Heart left ventricle (tissue), 16 donors: ENCODE data around the gene NAT14. TPM values are rescaled to one million over a fixed set of nuclear protein-coding genes. Genes with fewer than 3 reads are reported as not detected.

Experiments
- ATAC-seq, 4 donors: fragments of 200-7000 bp; cut with Tn5 transposase; one replicate each; pipeline ENCODE4 v1.9.1; 2020 to 2022; ENCODE audit warnings: moderate library complexity in 4 of 4, mild to moderate bottlenecking in 3 of 4, moderate number of reproducible peaks in 1 of 4
- DNase-seq, 5 donors: peaks; one replicate each; pipeline ENCODE4 v3.0.0-alpha.2; 2020
- H3K27ac ChIP-seq, 12 donors: fragments of 200-600 bp; sonication (generic) in 4 of 12; one replicate each; pipeline versions ENCODE4 v1.5.0 to v1.8.0; 2016 to 2022; ENCODE audit warnings: mild to moderate bottlenecking in 2 of 12
- H3K27me3 ChIP-seq, 9 donors: fragments of 200-600 bp; sonication (generic) in 2 of 9; one replicate each; pipeline versions ENCODE4 v1.5.1 to v1.8.0; 2016 to 2022; ENCODE audit warnings: mild to moderate bottlenecking in 3 of 9
- H3K36me3 ChIP-seq, 9 donors: fragments of 200-600 bp; sonication (generic) in 2 of 9; one replicate each; pipeline versions ENCODE4 v1.5.0 to v1.8.0; 2018 to 2022; ENCODE audit warnings: mild to moderate bottlenecking in 2 of 9
- H3K4me1 ChIP-seq, 12 donors: fragments of 200-600 bp; sonication (generic) in 4 of 12; one replicate each; pipeline versions ENCODE4 v1.5.0 to v1.8.0; 2016 to 2022; ENCODE audit warnings: mild to moderate bottlenecking in 3 of 12
- H3K4me3 ChIP-seq, 12 donors: fragments of 200-600 bp; sonication (generic) in 4 of 12; one replicate each; pipeline versions ENCODE4 v1.5.0 to v1.8.0; 2017 to 2022; ENCODE audit warnings: mild to moderate bottlenecking in 9 of 12, moderate library complexity in 4 of 12
- H3K9me3 ChIP-seq, 12 donors: fragments of 200-600 bp; sonication (generic) in 4 of 12; one replicate each; pipeline versions ENCODE4 v1.5.0 to v1.8.0; 2016 to 2022; ENCODE audit warnings: mild to moderate bottlenecking in 1 of 12
- POLR2A ChIP-seq, 2 donors: fragments of 450-650 bp; IDR thresholded peaks; one replicate each; pipeline ENCODE4 v1.6.1; 2017; ENCODE audit warnings: antibody characterized with exemption in 2 of 2, mild to moderate bottlenecking in 2 of 2, moderate library complexity in 2 of 2
- WGBS, 4 donors: extraction: QIAGEN DNeasy Blood & Tissue Kit in 2 of 4; methylation state at CpG; one replicate each; pipeline versions ENCODE4 v1.1.5 to v1.1.7; 2013 to 2018; 5-methylcytosine and 5-hydroxymethylcytosine counted together
- intact Hi-C, 10 donors: fragments of 100-400 bp; cut with DNase I; formaldehyde crosslinking; loops; one replicate each; pipeline versions ENCODE4 v1.11.1 to v1.14.2; 2022
- polyA plus RNA-seq, 2 donors: library from polyadenylated mRNA; stranded (reverse); fragments of 200-250 nt; gene quantifications; one replicate each; pipeline ENCODE4 v1.2.3, GENCODE V29; 2013
- total RNA-seq, 9 donors: library from RNA; depleted of rRNA in 2 of 9; stranded (reverse); fragments of >200 nt in 2 of 9; fragmentation: NEBNext Ultra II Directional in 3 of 9; extraction: Animal tissue kit (Norgen Biotek cat#: 25700) in 3 of 9; gene quantifications; one replicate each; pipeline versions ENCODE4 v1.1.0 to v1.2.4, GENCODE V29; 2016 to 2023
- TF ChIP-seq, protein P1 (sequence below), 12 donors: fragments of 200-600 bp; sonication (generic) in 4 of 12; IDR thresholded peaks; one replicate each; pipeline versions ENCODE4 v1.5.0 to v1.8.0; 2018 to 2022; ENCODE audit warnings: antibody characterized with exemption in 12 of 12, mild to moderate bottlenecking in 5 of 12
- donor health status: ischemic (EF 13 %, LVEDD 7.1; RV severe dilation, severe dysfunction).
- donor health status: healthy with polysubstance abuse.
- donor health status: DM: no; HTN: yes; CAD: no.
- donor health status: DM: no; HTN: no; CAD: no.
- donor health status: ischemic (EF 25% LVEDD 6.9; RV normal size, moderate dysfunction).
- donor health status: ischemic (EF 25% LVEDD 5.7; RV mildly dilated, moderate dysfunction).
- donor health status: healthy.
- donor health status: DM: yes; HTN: yes; CAD: no.
- donor health status: ischemic (EF 35%, LVEDD 5.7; RV mildly dilated, moderate dysfunction).
- donor health status: nonischemic (EF 11% LVEDD 7.7; RV severe dilation, severe dysfunction).
- donor health status: DM: yes; HTN: yes; CAD: no.
- donor health status: PGD.
- donor health status: ischemic (EF 29% LVEDD 5.4; RV normal size, mild dysfunction).
- donor health status: nonischemic (EF 23%, LVEDD 6.1; RV moderate dilation, normal function).

NAT14 gene
- total and polyA plus RNA-seq, 11 donors = 2.9 to 10.4 (median 7.3) TPM

DNA sequence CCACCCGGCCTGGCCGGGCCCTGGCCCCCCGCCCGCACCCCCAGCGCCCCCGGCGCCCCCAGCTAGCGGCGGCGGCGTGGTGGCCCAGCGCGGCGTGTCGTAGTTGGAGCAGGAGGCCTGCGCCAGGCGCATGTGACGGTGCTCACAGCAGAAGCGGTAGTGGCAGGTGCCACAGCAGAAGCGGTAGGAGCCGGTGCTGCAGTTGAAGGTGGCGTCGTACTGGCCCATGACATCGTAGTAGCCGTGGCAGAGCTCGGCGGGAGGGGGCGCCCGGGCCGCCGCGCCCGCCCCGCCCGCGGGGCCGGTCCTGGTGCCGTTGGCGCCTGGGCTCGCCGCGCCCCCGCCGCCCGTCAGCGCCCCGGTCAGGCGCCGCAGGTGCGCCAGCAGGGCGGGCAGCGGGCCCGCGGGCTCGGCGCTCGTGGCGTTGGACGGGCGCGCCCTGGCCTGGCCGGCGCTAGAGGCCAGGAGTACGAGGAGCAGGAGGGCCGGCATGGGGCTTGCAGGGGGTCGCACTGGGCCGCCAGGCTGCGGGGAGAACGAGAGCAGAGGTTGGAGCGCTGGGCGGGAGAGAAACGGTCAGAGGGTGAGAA, 42.5 kb upstream of the NAT14 start:
- Histone ChIP-seq H3K36me3 (no peaks in the 10 kb centered on the region), H3K27ac (no peak overlapping the region), H3K4me3 (no peak overlapping the region), H3K9me3 (no peaks in the 10 kb centered on the region), H3K4me1 (peaks cover 0 to 26% (median 0%) of the 10 kb centered on the region in 12 donors), H3K27me3 (peaks cover 50 to 83% (median 70%) of the 10 kb centered on the region in 9 donors)
- intact Hi-C loops = no loop called here
- DNase-seq (no peak), ATAC-seq (no peak)
- TF ChIP-seq POLR2A (IDR thresholded peaks at IDR 0.05) = no peak
- TF ChIP-seq, protein P1, sequence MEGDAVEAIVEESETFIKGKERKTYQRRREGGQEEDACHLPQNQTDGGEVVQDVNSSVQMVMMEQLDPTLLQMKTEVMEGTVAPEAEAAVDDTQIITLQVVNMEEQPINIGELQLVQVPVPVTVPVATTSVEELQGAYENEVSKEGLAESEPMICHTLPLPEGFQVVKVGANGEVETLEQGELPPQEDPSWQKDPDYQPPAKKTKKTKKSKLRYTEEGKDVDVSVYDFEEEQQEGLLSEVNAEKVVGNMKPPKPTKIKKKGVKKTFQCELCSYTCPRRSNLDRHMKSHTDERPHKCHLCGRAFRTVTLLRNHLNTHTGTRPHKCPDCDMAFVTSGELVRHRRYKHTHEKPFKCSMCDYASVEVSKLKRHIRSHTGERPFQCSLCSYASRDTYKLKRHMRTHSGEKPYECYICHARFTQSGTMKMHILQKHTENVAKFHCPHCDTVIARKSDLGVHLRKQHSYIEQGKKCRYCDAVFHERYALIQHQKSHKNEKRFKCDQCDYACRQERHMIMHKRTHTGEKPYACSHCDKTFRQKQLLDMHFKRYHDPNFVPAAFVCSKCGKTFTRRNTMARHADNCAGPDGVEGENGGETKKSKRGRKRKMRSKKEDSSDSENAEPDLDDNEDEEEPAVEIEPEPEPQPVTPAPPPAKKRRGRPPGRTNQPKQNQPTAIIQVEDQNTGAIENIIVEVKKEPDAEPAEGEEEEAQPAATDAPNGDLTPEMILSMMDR (IDR thresholded peaks at IDR 0.05) = no peak
- 1 to 2% (median 1%) methylated on average over 11 to 72 of the region's 72 CpGs for whole genome bisulfite sequencing, 4 donors

DNA sequence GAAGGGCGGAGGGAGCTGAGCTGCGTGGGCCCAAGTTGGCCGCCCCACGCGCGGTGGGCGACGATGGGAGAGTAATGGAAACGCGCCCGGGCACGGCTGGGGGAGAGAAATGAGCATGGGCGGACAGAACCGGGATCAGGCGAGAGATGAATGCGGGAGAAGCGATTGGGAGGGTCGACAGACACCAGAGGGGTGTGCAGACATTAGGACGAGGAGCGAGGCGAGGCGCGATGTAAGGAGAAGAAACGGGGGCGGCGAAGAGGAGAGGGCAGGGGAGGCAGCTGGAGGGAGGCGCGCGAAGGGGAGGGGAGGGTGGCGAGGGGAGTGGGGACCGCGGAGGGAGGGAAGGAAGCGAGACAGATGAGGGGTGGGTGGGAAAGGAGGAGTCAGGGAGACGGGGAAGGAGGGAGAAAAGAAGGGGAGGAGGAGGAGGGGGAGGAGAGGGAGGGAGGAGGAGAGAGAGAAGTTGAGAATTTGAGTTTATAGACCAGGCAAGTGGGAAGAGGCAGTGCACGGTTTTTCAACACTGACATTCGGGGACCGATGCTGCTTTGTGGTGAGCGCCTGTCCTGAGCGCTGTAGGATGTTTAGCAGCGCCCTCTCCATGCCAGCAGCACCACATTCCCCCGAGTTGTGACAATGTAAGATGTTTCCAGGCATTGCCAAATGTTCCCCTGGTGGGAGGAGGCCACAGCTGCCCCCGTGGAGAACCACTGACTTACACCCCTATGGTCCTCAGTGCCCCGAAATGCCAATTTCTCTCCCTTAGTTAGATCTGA, 41.8 kb upstream of the NAT14 start, which contains the start of gene SHISA7:
Gene SHISA7 (minus strand): TSS at position 256 of the 779 bp plus-strand sequence. CDS start 437 bp downstream, outside the sequence.
- Histone ChIP-seq H3K27ac (no peak within 1 kb of the TSS), H3K36me3 (no peaks in the 10 kb centered on the region), H3K27me3 (peaks cover 48 to 77% (median 66%) of the 10 kb centered on the region in 9 donors), H3K9me3 (no peaks in the 10 kb centered on the region), H3K4me3 (no peak within 1 kb of the TSS), H3K4me1 (peaks cover 0 to 30% (median 0%) of the 10 kb centered on the region in 12 donors)
- ATAC-seq (no peak), DNase-seq (no peak)
- WGBS, 4 donors = 1 to 3% (median 2%) methylated on average over 42 to 43 of the region's 43 CpGs
- TF ChIP-seq POLR2A (IDR thresholded peaks at IDR 0.05) = no peak
- TF ChIP-seq, protein P1 (IDR thresholded peaks at IDR 0.05) = no peak
- intact Hi-C loops = no loop called here

DNA sequence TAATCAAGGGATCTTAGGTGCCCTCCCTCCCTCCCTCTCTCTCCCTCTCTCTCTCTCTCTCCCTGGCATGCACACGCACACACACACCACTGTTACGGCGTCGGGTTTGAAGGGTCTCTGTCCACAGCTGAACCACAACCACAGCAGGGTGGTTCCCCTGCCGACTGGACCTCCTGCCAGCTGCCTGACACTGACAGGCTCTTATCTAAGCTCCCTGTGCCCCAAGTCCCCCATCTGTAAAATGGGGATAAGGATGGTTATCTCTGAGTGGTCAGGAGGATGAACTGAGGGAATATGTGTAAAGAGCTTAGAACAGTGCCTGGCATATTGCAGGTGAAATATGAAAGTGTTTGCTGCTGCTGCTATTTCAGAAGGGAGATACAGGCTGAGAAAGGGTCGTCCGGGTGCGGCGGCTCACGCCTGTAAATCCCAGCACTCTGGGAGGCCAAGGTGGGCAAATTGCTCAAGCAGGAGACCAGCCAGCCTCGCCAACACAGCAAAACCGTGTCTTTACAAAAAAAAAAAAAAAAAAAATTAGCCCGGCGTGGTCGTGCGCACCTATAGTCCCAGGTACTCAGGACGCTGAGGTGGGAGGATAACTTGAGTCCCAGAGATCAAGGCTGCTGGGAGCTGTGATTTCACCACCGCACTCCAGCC, 41.0 kb upstream of the NAT14 start:
- TF ChIP-seq, protein P1 (IDR thresholded peaks at IDR 0.05) = no peak
- TF ChIP-seq POLR2A (IDR thresholded peaks at IDR 0.05) = no peak
- intact Hi-C loops = no loop called here
- no peak overlapping the region for H3K27ac ChIP-seq
- DNase-seq (no peak), ATAC-seq (no peak)
- WGBS, 4 donors = 31 to 40% (median 36%) methylated on average over 18 of the region's 18 CpGs
- no peak overlapping the region for H3K4me3 ChIP-seq
- no peaks in the 10 kb centered on the region for H3K36me3 ChIP-seq
- H3K4me1 ChIP-seq = peaks cover 0 to 30% (median 0%) of the 10 kb centered on the region in 12 donors
- H3K9me3 ChIP-seq = no peaks in the 10 kb centered on the region
- peaks cover 46 to 70% (median 59%) of the 10 kb centered on the region in 9 donors for H3K27me3 ChIP-seq

DNA sequence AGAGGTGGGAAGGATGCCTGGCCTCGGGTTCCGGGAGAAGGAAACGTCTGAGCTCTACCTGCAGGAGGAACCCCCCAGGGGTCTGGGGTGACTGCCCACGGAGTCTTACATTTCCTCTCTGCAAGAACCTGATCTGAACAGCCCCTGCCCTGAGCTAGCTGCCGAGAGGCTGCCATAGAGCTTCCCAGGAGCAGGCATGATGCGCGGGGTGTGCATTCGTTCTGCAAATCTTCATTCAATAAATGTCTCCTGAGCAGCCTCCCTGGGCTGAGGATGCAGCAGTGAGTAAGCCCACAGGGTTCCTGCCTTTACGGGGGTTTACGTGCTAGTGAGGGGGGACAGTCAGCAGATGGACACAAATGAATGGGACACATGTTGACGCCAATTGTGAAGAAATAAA, 40.3 kb upstream of the NAT14 start:
- ATAC-seq = no peak
- intact Hi-C loops = no loop called here
- no peak overlapping the region for H3K4me3 ChIP-seq
- no peaks in the 10 kb centered on the region for H3K9me3 ChIP-seq
- H3K27ac ChIP-seq = no peak overlapping the region
- H3K4me1 ChIP-seq = peaks cover 0 to 30% (median 0%) of the 10 kb centered on the region in 12 donors
- TF ChIP-seq POLR2A (IDR thresholded peaks at IDR 0.05) = no peak
- TF ChIP-seq, protein P1 (IDR thresholded peaks at IDR 0.05) = no peak
- H3K36me3 ChIP-seq = no peaks in the 10 kb centered on the region
- 42 to 49% (median 46%) methylated on average over 11 of the region's 11 CpGs for WGBS, 4 donors
- no peak for DNase-seq
- peaks cover 40 to 68% (median 55%) of the 10 kb centered on the region in 9 donors for H3K27me3 ChIP-seq
